ENCODE results near the gene ACSS3.

DNA sequence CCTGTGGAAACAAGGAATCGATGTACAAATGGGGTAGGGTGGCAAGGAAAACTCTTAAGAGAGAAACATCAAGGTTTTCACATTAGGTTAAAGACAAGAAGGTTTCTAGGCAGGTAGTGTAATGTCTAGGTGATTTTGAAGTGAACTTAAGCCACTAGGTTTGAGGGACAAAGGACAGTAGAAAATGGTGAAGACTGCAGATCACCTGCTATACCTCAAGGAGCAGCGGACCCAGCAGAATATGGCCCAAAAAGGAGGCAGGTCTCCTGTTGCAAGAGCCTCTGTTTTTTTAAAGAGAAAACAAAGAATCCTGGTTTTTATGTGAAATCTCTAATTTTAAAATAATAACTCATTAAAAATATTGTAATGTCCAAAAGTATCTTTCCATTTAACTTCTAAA lies 178.1 kb downstream of the ACSS3 start:
- TF ChIP-seq, protein P1, sequence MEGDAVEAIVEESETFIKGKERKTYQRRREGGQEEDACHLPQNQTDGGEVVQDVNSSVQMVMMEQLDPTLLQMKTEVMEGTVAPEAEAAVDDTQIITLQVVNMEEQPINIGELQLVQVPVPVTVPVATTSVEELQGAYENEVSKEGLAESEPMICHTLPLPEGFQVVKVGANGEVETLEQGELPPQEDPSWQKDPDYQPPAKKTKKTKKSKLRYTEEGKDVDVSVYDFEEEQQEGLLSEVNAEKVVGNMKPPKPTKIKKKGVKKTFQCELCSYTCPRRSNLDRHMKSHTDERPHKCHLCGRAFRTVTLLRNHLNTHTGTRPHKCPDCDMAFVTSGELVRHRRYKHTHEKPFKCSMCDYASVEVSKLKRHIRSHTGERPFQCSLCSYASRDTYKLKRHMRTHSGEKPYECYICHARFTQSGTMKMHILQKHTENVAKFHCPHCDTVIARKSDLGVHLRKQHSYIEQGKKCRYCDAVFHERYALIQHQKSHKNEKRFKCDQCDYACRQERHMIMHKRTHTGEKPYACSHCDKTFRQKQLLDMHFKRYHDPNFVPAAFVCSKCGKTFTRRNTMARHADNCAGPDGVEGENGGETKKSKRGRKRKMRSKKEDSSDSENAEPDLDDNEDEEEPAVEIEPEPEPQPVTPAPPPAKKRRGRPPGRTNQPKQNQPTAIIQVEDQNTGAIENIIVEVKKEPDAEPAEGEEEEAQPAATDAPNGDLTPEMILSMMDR (optimal IDR thresholded peaks at IDR 0.05 in 1 of 3, IDR thresholded peaks at IDR 0.05 in 1 of 3, conservative IDR thresholded peaks at IDR 0.05 in 1 of 3; ENCODE audit: extremely low read depth in 1 of 3, insufficient read depth in 2 of 3, low read length in 3 of 3), result no peak
- TF ChIP-seq EZH2 (IDR thresholded peaks at IDR 0.05; ENCODE audit: low read length), result no peak

All from keratinocyte (primary cell).